Retinal pigment epithelial cell (primary cell): ENCODE measurements around the gene RNF150.
A peak's percentile ranks its signal among the peaks of the same experiment; 100 is the strongest.

Experiments used
- DNase-seq: peaks from one replicate; pipeline ENCODE4 v3.0.0-alpha.2; 2010; ENCODE audit warnings: low read depth
- H3K4me3 ChIP-seq: 2 replicates; pipeline ENCODE4 v1.5.1; 2011; ENCODE audit warnings: mild to moderate bottlenecking, low read length, control low read depth, moderate library complexity
- CTCF ChIP-seq: conservative IDR thresholded peaks from 2 replicates; pipeline ENCODE4 v1.5.1; 2011; ENCODE audit warnings: low read depth, low read length, control low read depth, inconsistent platforms

RNF150 gene

GRCh38 chr4:140887467-140887866, 245.8 kb downstream of the RNF150 start:
- TF ChIP-seq CTCF = no peak
- no peak for DNase-seq
- no peak overlapping the region for H3K4me3 ChIP-seq

- peak; percentile 33 for DNase-seq
- no peak overlapping the region for H3K4me3 ChIP-seq
- peak; percentile 83 for TF ChIP-seq CTCF
Observed at GRCh38 chr4:140884431-140885058, 248.7 kb downstream of the RNF150 start.

GRCh38 chr4:140877781-140878180, 255.5 kb downstream of the RNF150 start:
- no peak overlapping the region for H3K4me3 ChIP-seq
- no peak for TF ChIP-seq CTCF

GRCh38 chr4:140876615-140877364, 256.5 kb downstream of the RNF150 start:
- TF ChIP-seq CTCF = no peak
- no peak overlapping the region for H3K4me3 ChIP-seq
- DNase-seq = no peak

More at GRCh38 chr4:140877781-140878180, 255.5 kb downstream of the RNF150 start:
- no peak for DNase-seq

- DNase-seq = no peak
- TF ChIP-seq CTCF = no peak
- H3K4me3 ChIP-seq = no peak overlapping the region
Observed at GRCh38 chr4:140875746-140876452, 257.4 kb downstream of the RNF150 start.

- DNase-seq = no peak
- no peak overlapping the region for H3K4me3 ChIP-seq
- no peak for TF ChIP-seq CTCF
Observed at GRCh38 chr4:140874056-140874455, 259.2 kb downstream of the RNF150 start.
